ENCODE results near the gene FLT4. TPM values are rescaled to one million over a fixed set of nuclear protein-coding genes. Genes with fewer than 3 reads are reported as not detected.

The FLT4 gene
- total RNA-seq, 1 donor from 2014 or later = 24.8 TPM

GRCh38 chr5:180648658-180649296 is 623 bp downstream of the FLT4 start:
- ATAC-seq = peak in 1 of 2 donors; percentile 34
- no peak for DNase-seq
- peak overlapping the region; percentile 67 for H3K27ac ChIP-seq

GRCh38 chr5:180647941-180648500 is 1.4 kb downstream of the FLT4 start:
- H3K4me3 ChIP-seq = peak overlapping the region; percentile 56

More at GRCh38 chr5:180648658-180649296, 623 bp downstream of the FLT4 start:
- Histone ChIP-seq H3K36me3 (no peaks in the 10 kb centered on the region), H3K9me3 (no peaks in the 10 kb centered on the region), H3K27me3 (ENCODE audit: low read depth) (peaks cover 29% of the 10 kb centered on the region), H3K4me1 (peaks cover 8% of the 10 kb centered on the region), H3K4me3 (peak overlapping the region; percentile 56)
- intact Hi-C loops (cut with DNase I) = no loop called here
- TF ChIP-seq CTCF (IDR thresholded peaks at IDR 0.05) = peak; percentile 37

GRCh38 chr5:180647465-180647864 is 1.9 kb downstream of the FLT4 start:
- H3K4me3 ChIP-seq = no peak overlapping the region
- no peaks in the 10 kb centered on the region for H3K9me3 ChIP-seq
- H3K4me1 ChIP-seq = peaks cover 8% of the 10 kb centered on the region
- peaks cover 25% of the 10 kb centered on the region for H3K27me3 ChIP-seq (ENCODE audit: low read depth)
- intact Hi-C loops (cut with DNase I) = no loop called here
- H3K27ac ChIP-seq = no peak overlapping the region
- no peak for DNase-seq
- no peaks in the 10 kb centered on the region for H3K36me3 ChIP-seq
- ATAC-seq = no peak
- no peak for TF ChIP-seq CTCF (IDR thresholded peaks at IDR 0.05)

More at GRCh38 chr5:180647941-180648500, 1.4 kb downstream of the FLT4 start:
- no peak for TF ChIP-seq CTCF (IDR thresholded peaks at IDR 0.05)
- Histone ChIP-seq H3K36me3 (no peaks in the 10 kb centered on the region), H3K4me1 (peaks cover 8% of the 10 kb centered on the region), H3K27me3 (ENCODE audit: low read depth) (peaks cover 29% of the 10 kb centered on the region), H3K9me3 (no peaks in the 10 kb centered on the region), H3K27ac (no peak overlapping the region)
- intact Hi-C loops (cut with DNase I) = no loop called here
- no peak for ATAC-seq
- DNase-seq = no peak

GRCh38 chr5:180646963-180647305 is 2.5 kb downstream of the FLT4 start:
- peaks cover 8% of the 10 kb centered on the region for H3K4me1 ChIP-seq
- H3K27me3 ChIP-seq (ENCODE audit: low read depth) = peaks cover 21% of the 10 kb centered on the region
- no peak overlapping the region for H3K4me3 ChIP-seq
- intact Hi-C loops (cut with DNase I) = no loop called here
- TF ChIP-seq CTCF (IDR thresholded peaks at IDR 0.05) = no peak
- ATAC-seq = no peak
- DNase-seq = no peak
- no peak overlapping the region for H3K27ac ChIP-seq
- no peaks in the 10 kb centered on the region for H3K9me3 ChIP-seq
- H3K36me3 ChIP-seq = no peaks in the 10 kb centered on the region

- DNase-seq (no peak), ATAC-seq (no peak)
- Histone ChIP-seq H3K27ac (peak overlapping the region; percentile 41), H3K36me3 (no peaks in the 10 kb centered on the region), H3K27me3 (ENCODE audit: low read depth) (peaks cover 21% of the 10 kb centered on the region), H3K4me3 (no peak overlapping the region), H3K9me3 (no peaks in the 10 kb centered on the region), H3K4me1 (peaks cover 8% of the 10 kb centered on the region)
- no peak for TF ChIP-seq CTCF (IDR thresholded peaks at IDR 0.05)
- intact Hi-C loops (cut with DNase I) = no loop called here
These were observed 3.0 kb downstream of the FLT4 start for GRCh38 chr5:180646289-180646962.
